NCI-H69 (cell line): ENCODE measurements around the gene PUM1.
A peak's percentile ranks its signal among the peaks of the same experiment; 100 is the strongest.
"Not testable (repeated sequence)": the region's sequence is repeated elsewhere in the genome, so short reads cannot be mapped to it uniquely, and the experiment has no call there.

Experiments used
- DNase-seq: peaks from one replicate; lab custom pipeline; 2025; lab: John Stamatoyannopoulos, UW

The PUM1 gene

GRCh38 chr1:30995990-30996612 is 69.4 kb downstream of the PUM1 start:
- DNase-seq = no peak

DNA sequence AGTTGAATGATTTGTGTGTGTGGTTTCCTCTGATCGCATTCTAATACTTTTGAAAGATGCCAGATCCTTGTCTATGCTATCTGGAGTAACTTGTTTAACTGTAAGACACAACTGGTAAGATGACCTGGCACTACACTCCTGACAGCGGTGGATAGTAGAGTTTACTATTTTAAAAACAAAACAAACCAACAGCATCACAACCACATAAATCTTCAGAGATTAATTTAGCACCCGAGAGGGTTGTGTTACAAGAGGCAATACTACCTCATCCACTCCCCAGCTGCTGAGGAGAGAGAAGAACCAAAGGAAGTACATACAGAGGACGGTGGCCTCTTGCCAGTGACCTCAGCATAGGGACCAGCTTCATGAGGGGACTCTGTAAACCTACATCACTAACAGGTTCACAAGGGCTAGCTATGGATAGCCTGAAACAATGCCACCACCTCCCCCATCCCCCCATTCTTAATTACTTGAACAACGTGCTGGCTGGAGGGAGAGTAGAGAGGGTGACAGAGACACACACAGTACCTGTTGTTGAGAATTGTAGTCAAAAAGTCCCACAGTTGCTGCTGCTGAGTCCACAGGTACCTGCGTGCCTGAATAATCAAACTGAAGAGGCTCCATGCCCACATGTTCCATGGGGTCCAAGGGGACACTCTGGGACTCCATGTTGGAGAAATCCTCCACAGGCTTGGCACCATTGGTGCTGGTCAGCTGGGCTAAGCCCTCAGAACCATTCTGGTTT is 73.5 kb downstream of the PUM1 start:
- no peak for DNase-seq

DNA sequence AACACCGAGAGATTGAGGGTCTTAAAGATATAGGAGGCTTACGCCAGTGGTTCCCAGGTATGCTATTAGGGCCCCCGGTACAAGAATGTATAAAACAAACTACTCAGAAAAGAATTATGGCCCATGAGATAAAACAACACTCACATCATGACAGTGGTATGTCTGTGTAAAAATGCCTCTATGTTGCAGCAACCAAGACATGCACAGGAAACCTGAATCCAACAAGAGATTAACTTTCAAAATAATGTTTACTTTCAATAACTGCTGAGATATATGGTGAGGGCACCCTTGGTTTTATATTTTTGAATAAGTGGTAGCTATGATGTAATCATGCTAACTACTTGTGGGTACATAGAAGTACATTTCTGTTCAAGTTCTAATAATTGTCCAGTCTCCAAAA is 74.9 kb downstream of the PUM1 start:
- DNase-seq = no peak

GRCh38 chr1:30988045-30988444 is 77.5 kb downstream of the PUM1 start:
- no peak for DNase-seq

DNA sequence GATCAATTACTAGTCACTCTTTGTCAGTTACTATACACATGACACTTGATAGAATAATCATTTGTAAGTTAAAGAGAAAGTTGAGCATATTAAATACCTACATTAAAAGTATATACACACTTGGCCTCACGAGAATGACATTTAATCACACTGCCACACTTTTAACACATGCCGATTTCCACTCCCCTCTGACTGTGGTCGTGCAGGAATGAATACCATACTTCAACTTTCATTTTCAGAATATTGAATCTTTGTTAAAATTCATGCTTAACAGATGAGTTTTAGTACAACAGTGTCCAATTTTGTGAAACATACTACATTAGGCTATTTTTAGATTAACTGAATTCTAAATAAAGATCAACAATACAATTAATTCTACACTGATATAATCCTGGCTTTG is 78.8 kb downstream of the PUM1 start:
- DNase-seq = no peak

DNA sequence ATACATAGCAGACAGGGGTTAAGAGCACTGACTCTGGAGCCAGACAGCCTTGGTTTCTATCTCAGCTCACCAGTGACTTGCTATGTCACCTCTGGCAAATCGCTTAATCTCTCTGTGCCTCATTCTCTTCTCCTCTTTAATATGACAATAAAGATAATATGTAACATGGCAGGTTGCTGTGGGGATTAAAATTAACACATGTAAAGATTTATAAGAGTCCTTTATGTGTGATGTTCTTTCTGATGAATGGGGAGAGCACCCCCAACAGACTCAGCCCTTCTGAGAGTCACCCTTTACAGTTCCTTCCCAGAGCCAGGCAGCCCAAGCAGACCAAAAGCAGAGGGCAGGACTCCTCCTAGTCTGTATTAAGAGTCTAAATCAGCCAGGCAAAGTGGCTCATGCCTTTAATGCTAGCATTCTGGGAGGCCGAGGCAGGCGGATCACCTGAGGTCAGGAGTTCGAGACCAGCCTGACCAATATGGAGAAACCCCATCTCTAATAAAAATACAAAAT is 80.5 kb downstream of the PUM1 start:
- DNase-seq = peak; percentile 3

DNA sequence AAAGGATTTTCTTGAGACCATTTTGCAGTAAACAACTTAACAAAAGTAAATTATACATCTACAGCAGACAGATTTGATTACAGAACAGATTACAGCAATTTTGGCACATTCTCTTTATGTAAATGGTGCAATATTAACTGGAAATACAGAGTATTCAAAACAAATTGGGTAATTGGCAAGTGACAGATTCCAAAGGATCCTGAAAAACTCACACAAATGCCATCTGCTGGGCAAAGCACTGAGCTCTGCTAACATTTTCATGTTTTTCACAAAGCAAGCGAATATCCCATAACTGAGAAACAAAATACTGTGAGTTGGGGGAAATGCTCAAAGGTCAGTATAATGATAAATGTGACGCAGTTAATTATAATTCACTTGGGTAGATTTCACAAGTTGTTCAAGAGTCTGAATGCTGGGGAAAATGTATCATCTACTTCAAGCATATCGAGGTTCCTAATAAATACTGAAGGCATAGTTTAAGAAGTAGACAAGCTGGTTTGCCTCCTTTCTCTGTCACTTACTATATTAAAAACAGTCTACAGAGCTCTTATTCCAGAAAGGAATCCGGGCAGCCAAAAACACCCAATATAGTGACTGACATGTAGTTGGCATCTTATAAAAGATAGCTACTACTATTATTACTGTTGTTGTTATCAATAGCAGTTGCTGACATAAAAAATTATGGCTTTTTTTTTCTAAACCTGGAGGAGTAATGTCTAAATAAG is 81.2 kb downstream of the PUM1 start:
- DNase-seq = peak; percentile 50

DNA sequence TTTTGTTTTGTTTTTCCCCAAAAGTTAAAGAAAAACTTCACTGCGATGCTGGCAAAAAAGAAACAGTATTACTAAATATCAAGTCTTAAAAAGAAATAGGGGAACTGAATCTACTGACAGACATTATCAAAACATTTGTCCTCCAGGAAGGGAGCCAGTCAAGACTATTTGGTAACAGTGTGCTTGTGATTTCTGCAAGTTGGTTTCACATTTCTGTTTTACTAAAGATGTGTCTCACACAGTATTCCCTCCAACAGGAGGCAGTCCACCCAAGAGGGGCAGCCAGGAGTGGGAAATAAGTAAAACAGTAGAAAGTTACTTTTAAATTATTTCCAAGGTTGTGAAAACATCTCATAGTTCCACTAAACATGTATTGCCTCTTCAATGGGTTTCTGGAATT is 82.6 kb downstream of the PUM1 start:
- peak; percentile 23 for DNase-seq

DNA sequence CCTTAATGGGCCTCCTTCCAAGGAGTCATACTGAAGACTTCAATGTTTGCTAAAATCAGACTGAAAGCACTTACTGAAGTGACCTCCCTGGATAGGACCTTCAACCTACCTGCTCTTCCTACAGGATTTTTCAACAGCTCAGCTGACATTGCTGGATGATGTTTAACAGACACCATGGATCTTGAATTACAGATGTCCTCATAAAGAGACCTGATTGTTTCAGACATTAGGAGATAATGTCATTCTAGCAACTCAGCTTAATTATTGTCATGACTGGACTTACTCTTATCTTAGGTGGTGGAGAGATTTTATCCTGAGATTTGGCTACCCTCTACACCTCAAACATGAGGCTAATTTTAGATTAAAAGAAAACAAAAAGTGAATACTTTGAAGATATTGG is 83.1 kb downstream of the PUM1 start:
- DNase-seq = peak; percentile 4

DNA sequence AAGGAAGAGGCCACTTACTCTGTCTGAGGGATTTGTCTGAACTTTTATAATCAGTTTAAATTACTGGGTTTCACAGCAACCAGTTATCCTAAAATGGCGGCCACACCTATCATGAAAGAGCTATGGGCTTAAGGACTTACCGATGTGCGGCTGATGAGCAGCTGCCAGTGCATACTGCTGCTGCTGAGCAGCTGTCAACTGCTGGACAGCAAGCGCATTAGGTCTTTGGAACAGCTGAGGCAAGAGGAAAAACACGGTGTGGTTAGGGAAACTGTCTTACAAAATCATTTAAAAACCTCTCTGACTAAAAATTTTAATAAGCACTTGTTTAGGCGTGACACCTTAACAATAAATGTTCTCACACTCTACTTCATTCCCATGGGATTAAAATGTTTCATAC is 84.3 kb downstream of the PUM1 start:
- DNase-seq = no peak

DNA sequence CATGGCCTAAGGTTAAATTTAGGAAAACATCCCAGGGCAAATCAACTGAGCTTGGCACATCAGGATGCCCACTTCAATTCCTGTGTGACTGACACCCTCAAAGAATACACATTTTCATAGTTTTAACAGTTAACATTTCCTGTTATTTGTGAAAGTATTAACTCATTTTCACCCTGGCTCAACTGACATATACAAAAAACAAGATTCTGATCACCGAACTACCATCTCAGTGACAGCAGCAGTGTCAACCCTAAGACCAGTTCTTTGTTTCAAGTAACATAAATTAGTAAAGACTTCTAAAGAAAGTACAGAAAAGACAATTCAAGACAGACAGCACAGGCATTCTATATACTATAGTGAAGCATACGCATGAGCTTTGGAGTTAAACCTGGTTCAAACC is 88.0 kb downstream of the PUM1 start:
- DNase-seq = no peak

GRCh38 chr1:30977105-30977504 is 88.4 kb downstream of the PUM1 start:
- DNase-seq = peak; percentile 49

DNA sequence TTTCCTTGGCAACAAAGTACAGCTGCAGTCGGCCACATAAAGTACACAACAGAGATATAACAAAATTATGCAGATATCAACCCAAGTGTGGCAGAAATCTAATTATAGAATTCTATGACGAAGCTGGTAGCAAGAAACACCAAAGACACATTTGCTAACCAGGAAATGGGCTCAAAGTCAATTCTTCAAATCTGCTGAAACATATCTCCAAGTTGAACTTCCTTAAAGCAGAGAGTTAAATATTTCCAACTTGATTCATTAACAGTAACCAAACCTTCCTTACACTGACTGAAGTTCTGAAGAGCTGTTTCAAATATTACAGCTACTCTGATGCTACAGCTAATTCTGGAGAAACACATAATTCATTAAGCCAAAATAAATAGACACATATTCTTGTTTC is 89.4 kb downstream of the PUM1 start:
- no peak for DNase-seq

GRCh38 chr1:30975217-30975616 is 90.3 kb downstream of the PUM1 start:
- no peak for DNase-seq

- peak; percentile 64 for DNase-seq
Observed at GRCh38 chr1:30974536-30974935, 91.0 kb downstream of the PUM1 start.

DNA sequence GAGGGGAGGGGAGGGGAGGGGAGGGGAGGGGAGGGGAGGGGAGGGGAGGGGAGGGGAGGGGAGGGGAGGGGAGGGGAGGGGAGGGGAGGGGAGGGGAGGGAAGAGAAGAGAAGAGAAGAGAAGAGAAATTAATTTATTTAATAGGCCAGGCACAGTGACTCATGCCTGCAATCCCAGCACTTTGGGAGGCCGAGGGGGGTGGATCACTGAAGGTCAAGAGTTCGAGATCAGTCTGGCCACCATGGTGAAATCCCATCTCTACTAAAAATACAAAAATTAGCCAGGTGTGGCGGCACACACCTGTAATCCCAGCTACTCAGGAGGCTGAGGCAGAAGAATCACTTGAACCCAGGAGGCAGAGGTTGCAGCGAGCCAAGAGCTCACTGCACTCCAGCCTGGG is 93.2 kb downstream of the PUM1 start:
- DNase-seq = not testable (repeated sequence)

GRCh38 chr1:30971496-30971895 is 94.0 kb downstream of the PUM1 start:
- no peak for DNase-seq

DNA sequence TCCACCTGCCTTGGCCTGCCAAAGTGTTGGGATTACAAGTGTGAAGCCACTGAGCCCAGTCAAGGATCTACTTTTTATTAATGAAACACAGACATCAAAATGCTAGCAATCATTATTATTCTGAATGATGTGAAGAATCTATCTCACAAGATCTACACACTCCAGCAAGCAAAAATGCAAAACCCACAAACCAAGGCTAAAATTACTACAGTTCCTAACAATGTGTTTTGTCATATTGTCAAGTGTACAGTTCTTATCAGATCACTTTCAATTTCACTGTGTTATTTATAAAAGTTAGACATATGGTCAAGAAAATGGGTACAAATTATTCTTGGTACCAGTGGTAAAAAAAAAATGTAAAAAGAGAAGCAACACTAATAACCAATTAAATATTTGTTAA is 95.6 kb downstream of the PUM1 start:
- no peak for DNase-seq

DNA sequence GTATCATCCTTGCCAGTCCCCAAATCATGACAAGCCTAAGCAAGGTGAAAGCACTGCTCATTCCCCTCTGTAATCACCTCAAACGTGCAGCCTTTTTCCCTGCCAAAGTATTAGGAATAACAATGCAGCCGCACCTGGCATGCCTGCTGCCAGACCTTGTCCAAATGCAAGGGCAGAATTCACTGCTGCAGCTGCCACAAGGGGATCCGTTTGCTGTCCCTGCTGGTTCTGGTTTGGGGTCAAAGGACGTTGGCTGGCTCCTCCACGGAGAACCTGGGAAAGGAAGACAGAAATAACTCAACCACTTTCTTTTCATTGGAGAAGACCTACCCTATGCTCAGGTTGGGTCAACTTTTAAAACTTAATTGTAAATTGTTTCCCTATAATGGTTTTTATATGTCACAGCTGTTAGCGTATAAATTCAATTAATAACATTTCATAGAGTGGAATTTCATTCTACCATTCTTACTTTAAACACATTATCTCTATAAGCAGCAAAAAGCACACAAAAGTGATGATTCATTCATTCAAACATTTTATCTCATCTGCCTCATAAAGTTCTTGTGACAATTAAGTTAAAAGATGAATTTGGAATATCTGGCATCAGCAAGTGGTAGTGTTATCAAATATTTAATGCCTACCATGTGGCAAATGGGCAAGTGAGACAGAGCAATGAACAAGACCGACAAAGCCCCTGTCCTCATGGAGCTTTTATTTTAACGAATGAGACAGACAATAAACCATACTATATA is 97.1 kb downstream of the PUM1 start:
- DNase-seq = peak; percentile 84

GRCh38 chr1:30966690-30967369 is 98.7 kb downstream of the PUM1 start:
- peak; percentile 95 for DNase-seq

DNA sequence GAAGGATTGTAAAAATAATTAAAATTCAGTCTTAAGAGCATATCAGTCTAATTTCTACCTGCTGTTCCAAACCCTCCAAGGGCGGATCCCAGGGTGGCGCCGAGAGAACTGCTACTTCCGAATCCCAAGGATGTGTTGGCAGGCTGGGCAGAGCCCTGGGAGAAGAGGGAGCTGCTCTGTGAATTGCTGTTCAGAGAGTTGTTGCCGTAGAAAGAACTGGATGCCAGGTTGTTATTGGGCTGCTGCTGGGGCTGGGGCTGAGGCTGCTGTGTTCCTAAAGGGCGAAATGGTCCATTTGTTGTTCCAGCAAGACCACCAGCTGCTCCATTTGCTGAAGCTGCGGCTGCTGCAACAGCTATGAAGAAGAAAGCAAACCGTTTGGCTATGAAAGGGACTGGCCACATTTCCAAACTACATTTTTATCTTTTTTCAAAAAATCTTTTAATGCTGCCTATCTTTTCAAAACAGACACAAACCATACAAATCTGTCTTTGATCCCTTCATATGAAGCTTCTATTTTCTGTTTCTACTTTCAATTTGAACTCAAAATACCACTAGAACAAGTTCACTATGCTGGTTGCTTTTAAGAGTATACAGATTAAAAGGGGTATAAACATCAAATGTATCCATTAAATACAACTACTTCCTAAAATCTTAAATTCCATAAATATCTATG is 99.5 kb downstream of the PUM1 start:
- DNase-seq = peak; percentile 81
